Astrocyte of the cerebellum (primary cell): ENCODE results near the gene ZBED4.

Experiments
- DNase-seq: peaks from one replicate; pipeline ENCODE4 v3.0.0-alpha.2; 2011; ENCODE audit warnings: low read depth
- H3K4me3 ChIP-seq: 2 replicates; pipeline ENCODE4 v1.5.1; 2011; ENCODE audit warnings: mild to moderate bottlenecking, low read depth, low read length, moderate library complexity
- CTCF ChIP-seq: IDR thresholded peaks from 2 replicates; pipeline ENCODE4 v1.5.1; 2012; ENCODE audit warnings: low read length, low read depth, moderate library complexity, mild to moderate bottlenecking; ENCODE audit errors: missing control alignments
- in situ Hi-C: cut with HindIII; loops from 2 replicates; pipeline ENCODE4 v1.10.0; 2017; ENCODE audit warnings: low sequenced_read_pairs

Gene ZBED4

GRCh38 chr22:49827271-49827852 lies 26.3 kb upstream of the ZBED4 start:
- in situ Hi-C loops: no loop called here
- no peak for DNase-seq
- no peak for TF ChIP-seq CTCF
- H3K4me3 ChIP-seq: peak overlapping the region; percentile 73

GRCh38 chr22:49827853-49828598 lies 25.6 kb upstream of the ZBED4 start, which contains the start of gene BRD1:
Gene BRD1 (minus strand): TSS chr22:49827873. CDS start chr22:49824317, 3,556 bp downstream.
- no peak for DNase-seq
- no peak for TF ChIP-seq CTCF
- H3K4me3 ChIP-seq: peak within 1 kb of the TSS; percentile 73
- in situ Hi-C loops: no loop called here

GRCh38 chr22:49828599-49828965 lies 25.1 kb upstream of the ZBED4 start:
- no peak overlapping the region for H3K4me3 ChIP-seq
- in situ Hi-C loops: no loop called here
- DNase-seq: no peak
- TF ChIP-seq CTCF: no peak

GRCh38 chr22:49829044-49829853 lies 24.4 kb upstream of the ZBED4 start:
- TF ChIP-seq CTCF: no peak
- no peak overlapping the region for H3K4me3 ChIP-seq
- DNase-seq: no peak
- in situ Hi-C loops: no loop called here

- no peak for DNase-seq
- no peak overlapping the region for H3K4me3 ChIP-seq
- in situ Hi-C loops: no loop called here
- TF ChIP-seq CTCF: no peak
These were observed 20.2 kb upstream of the ZBED4 start for GRCh38 chr22:49833340-49834007.
